Skin epidermis (tissue), 12 donors: ENCODE results near the gene NRXN2.
A peak's percentile ranks its signal among the peaks of the same experiment; 100 is the strongest.

Experiments
- H3K27ac ChIP-seq, 21 experiments: fragments of 200-600 bp; sonication (generic) in 11 of 21; one replicate each; pipeline ENCODE4 v1.5.0; 2020; ENCODE audit warnings: mild to moderate bottlenecking in 3 of 21, inconsistent platforms in 2 of 21, moderate library complexity in 2 of 21
- H3K4me3 ChIP-seq, 7 experiments: fragments of 200-600 bp; sonication (generic) in 2 of 7; one replicate each; pipeline ENCODE4 v1.5.0; 2020; ENCODE audit warnings: inconsistent platforms in 2 of 7, mild to moderate bottlenecking in 2 of 7, moderate library complexity in 1 of 7

The NRXN2 gene

DNA sequence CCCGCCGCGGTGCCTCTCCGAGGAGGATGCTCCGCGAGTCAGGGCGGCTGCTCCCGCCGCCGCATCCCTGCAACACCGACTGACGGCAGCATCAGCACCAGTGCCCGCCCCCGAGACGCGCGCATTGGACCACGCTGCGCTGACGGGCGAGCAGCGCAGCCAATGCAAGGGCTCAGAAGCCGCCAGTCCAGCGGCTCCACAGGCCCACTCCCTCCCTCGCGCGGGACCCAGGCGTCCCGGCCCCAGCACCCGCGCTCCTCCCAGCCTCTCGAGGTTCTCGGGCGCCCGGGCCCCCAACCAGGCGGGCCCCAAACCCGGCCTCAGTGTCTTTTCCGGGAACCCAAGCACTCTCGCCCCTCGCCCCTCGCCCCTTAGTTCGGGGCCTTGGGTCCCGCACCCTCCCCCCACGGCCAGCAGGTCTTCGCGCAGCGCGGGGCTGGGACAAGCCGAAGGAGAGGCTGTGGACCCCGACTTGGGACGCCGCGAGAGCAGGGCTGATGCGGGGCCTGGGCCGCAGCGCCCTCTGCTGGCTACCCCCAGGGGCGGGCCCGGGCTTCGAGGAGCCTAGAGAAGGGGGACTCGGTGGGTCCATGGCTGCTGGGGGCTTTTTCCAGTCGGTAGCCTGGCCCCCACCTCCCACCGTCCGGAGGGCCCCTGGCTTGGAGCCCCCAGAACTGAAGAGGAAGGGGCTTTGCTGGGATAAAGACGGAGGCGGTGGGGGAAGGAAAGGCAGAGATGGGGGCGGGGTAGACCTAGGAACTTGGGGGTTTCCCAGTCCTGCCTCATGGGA, at the start of gene NRXN2:
NRXN2 (minus strand) TSS at position 81 of the 790 bp plus-strand sequence. CDS start 9,498 bp downstream, outside the sequence.
- peak within 1 kb of the TSS in 15 of 21 experiments; percentile 15 to 88 (median 60) for H3K27ac ChIP-seq

DNA sequence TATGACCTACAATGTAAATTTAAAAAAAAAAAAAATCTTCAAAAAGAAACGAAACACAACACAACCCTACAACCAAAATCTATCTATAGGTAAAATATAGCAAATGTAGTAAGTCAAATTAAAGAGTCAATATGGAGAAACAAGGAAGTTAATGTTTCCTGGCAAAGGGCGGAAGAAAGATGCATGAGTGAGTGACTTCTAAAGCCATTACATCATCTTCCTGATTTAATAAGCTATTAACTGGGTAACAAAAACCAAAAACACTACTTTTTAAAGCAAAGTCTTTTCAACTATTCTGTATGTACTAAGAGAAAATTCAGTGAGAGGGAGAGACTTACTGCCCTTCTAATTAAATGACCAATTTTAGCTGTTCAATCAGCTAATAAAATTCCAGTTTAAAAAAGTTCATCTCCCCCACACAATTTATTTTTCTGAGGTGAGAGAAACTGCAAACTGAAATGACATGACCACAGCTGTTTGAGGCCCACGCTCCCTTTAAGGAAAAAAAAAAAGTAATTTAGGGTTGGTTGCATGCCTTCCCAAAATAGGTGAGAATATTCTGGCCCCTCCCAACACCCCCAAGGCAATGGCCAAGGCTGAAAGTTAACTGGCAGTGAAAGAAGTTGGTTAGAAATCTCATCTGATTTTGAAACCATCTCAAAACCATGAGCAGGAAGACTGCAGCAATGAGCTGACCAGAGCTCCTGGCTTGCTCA, 49.5 kb upstream of the NRXN2 start:
- peak overlapping the region in 5 of 21 experiments; percentile 5 to 73 (median 20) for H3K27ac ChIP-seq
- H3K4me3 ChIP-seq = no peak overlapping the region

More for the DNA sequence above, at the start of gene NRXN2:
- peak within 1 kb of the TSS; percentile 43 to 64 (median 56) for H3K4me3 ChIP-seq

DNA sequence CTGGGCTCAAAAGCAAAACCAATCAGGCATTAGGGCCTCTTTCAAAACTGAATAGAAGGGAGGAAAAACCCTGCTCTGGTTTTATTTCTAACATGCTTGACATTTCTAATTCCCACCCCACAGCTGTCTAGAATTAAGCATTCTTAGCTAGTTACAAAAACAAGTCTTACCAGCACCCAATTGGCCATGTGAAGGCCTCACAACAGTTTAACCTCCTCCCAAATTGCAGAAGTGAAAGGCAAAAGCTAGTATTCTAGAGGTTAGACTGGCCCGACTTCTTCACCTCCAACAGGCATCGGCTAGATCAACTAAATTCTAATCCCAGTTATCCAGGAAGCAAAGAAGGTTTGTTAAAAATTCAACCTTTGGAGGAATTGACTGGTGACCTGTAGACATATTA, 48.9 kb upstream of the NRXN2 start:
- Histone ChIP-seq H3K27ac (peak overlapping the region in 4 of 21 experiments; percentile 10 to 43 (median 26)), H3K4me3 (no peak overlapping the region)

DNA sequence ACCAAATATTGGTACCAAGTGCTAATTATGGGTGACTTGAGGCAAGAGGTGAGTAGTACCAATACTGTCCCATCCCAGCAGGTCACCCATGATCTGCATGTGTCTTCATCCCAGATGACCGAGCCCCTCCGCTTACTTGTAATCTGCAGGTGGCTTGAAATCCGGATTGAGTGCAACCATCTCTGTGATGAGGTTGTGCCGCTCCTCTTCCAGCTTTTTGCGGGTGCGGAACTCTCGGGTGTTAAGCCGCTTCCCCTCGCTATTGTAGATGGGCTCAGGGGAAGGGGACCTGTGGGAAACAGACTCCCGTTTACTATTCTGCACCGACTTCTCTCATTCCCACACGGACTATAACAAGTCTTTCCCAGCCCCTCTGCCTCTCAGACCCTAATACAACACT, 47.1 kb upstream of the NRXN2 start:
- Histone ChIP-seq H3K27ac (no peak overlapping the region), H3K4me3 (no peak overlapping the region)

DNA sequence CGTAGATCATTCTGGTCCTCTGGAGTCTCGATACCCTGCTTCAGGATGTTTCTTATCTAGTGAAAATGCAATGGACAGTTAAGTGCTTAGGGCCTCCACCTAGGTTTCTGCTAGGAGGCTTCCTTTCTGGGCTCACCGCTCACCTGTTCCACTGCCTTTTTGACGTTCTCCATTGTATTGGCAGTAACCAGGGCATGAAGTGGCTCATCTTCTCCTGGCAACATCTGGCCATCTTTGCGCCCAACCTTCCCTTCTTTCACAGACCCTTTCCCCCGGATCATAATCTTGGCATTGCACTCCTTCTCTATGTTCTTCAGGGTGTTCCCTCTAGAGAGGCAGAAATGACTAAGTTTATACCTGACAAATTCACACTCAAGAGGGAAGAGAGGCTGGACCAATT, 46.3 kb upstream of the NRXN2 start:
- H3K4me3 ChIP-seq = no peak overlapping the region
- no peak overlapping the region for H3K27ac ChIP-seq

DNA sequence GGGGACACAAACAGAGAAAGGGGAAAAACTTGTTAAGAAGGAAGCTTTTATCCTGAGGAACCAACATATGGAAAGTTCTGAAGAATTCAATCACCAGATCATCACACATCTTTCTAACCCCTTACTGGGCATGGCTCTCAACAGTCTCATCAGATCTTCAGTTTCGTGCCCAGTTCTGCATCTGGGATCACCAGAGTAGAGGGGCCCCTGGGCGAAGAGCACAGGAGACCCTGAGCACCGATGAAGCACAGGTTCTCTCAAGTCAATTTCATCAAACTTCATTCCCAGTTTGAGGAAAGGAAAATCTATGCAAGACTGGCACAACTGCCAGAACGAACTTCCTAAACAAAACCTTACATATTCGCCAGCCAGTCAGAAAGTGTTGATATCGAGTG, 45.3 kb upstream of the NRXN2 start:
- H3K27ac ChIP-seq = peak overlapping the region in 1 of 21 experiments; percentile 38
- H3K4me3 ChIP-seq = no peak overlapping the region

DNA sequence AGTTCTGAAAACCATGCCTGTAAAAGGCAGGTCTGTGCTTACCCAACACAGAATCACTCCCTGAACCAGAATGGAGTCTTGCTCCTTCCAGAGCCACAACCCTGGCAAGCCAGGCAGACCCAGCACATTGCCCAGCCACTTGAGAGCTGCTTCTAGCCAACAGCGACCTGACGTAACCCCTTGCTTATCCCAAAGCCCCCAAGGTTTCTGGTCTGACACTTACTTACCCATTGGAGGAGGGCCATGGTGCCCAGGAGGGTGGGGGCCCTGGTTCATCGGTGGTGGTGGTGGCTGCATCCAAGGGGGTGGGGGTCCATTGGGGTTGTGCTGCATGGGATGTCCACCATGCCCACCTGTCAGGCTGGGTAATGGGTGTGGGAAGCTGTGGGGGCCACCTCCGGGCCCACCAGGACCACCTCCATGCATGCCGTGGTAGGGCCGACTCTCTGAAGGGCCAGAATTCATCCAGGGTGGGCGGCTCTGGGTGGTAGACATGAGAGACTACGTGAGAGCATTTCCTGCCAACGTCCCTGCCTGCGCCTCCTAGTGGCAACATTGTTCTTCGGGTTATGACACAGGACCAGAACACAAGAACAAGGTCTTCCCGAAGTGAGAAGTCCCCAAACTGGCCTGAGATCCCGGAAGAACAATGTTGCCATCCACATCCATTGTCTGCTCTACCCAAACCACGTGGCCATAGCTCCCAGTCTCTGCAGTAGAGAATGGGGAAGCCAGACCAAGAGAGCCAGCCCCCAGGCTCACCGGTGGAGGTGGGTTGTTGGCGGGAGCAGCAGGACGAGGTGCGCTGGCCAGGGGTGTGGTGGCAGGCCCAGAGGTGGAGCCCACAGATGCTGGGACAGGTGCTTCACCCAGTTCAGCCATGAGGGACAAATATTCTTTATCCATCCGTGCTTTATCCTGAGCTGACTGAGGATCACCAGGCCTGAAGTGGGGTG, 44.6 kb upstream of the NRXN2 start:
- Histone ChIP-seq H3K27ac (peak overlapping the region in 4 of 21 experiments; percentile 6 to 62 (median 50)), H3K4me3 (no peak overlapping the region)

DNA sequence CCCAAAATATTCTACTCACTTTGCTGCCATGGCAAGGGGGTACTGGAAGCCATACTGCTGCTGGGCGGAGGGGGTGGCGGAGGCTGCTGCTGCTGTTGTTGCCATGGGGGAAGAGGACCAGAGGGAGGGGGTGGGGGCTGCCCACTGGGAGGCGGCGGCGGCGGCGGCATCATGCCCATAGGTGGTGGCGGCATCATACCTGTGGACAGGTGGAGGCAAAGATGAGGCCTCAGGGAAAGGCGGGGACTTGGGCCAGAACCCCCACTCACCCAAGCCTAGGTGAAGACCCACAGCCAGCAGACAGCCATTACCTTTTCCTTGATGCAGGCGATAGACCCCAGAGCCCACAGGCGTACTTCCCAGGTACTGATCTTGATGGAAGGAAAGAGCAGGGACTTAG, 43.9 kb upstream of the NRXN2 start:
- H3K4me3 ChIP-seq = no peak overlapping the region
- H3K27ac ChIP-seq = peak overlapping the region in 3 of 21 experiments; percentile 6 to 62 (median 62)

DNA sequence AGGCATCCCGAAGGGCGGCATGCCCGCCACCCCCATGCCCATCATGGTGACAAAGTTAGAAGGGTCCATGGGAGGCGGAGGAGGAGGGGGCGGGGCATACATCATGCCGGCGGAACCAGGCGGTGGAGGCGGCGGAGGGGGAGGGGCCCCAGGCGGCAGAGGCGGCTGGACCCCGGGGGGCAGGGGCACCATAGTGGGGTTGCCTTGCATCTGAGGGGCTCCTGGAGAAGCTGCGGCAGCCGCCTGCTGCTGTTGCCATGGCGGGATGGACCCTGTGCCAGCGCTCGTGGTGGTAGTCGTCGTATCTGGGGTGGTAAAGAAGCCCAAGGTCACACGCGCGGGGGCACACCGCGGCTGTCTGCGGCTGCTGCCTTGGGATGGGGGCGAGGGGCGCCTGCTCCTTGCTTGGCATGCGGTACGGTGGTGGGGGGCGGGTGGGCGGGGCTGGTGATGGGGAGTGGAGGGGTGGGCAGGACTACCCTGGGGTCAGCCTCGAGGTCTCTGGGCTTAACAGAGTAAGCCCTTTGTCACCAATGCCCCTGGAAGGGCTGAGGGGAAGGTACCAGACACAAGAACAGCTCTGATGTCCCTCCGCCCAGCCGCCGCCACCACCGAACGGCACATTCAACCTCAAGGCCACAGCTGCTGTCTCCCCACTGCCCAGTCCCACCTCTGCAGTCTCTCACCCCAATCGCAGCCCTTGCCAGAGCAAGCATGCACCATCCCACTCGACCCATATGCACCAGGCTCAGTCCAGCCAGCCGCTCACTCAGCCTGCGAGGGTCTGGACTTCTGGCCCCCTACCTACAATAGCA, 43.1 kb upstream of the NRXN2 start:
- Histone ChIP-seq H3K4me3 (no peak overlapping the region), H3K27ac (no peak overlapping the region)

DNA sequence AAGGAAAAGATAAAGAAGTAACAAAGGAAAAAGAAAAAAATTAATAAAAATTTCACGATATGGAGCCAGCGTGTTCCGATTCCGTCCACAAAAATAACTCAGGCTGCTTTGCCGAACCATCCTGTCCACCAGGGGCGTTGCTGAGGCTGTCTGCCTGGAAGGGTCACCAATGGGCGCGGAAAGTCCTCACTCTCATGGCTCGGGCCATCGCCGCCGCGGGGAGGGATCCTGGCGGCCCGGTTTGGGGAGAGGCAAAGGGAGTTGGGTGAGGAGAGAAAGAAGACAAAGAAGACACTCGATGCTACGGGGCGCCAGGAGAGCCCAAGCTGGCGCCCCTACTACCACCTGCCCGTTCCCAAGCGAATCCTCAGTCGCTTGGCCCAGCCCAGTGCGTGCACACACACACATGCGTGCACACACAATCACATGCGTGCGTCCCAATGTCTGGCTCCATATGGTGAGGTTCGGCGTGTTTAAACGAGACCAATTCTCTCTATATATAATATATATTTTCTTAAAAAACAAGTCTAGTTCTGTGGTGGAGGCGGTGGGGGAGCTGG, 42.4 kb upstream of the NRXN2 start:
- Histone ChIP-seq H3K27ac (peak overlapping the region in 1 of 21 experiments; percentile 60), H3K4me3 (no peak overlapping the region)

DNA sequence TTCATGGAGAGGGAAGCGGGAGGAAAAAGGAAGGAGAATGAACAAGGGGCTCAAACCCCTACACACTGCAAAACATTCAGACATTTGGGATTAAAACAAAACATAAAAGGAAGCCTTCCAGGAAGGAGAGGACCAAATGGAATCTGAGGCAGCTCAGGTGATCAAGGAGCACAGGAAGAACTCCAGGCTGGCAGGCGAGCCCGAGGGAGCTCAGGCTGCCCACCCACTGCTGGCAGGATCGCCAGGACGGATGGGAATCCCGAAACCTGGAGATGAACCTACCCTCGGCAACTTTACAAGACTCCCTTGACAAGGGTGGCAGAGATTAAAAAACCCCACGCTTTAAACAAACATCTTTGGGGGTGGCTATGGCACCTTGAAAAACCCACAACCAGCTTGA, 41.8 kb upstream of the NRXN2 start:
- Histone ChIP-seq H3K27ac (peak overlapping the region in 7 of 21 experiments; percentile 2 to 75 (median 54)), H3K4me3 (no peak overlapping the region)

DNA sequence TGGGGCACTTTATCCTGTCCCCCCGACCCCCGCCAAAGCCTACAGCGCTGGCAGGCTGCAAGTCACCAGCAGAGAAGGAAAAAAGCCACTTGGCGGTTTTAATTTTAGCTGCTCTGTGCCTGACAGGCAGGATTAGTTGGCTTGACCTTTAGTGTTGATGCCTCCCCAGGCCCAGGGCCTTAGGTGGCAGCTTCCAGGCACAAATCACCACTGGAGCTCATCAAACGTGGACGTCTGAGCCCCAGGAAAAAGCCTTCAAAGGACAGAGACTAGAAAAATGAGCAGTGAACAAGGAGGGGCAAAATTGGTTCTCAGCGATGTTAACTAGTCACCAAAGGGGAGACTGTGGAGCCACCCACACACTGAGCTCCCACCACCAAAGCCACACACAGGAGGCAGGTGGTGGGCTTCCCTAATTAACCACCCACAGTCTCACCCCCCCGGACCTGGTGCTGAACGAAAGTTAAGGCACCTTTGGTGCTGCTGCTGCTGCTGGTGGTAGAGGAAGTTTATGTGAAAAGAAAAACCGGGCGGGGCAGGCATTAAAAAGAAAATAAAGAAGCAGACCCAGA, 41.1 kb upstream of the NRXN2 start:
- H3K27ac ChIP-seq = peak overlapping the region in 14 of 21 experiments; percentile 2 to 75 (median 57)
- H3K4me3 ChIP-seq = no peak overlapping the region

DNA sequence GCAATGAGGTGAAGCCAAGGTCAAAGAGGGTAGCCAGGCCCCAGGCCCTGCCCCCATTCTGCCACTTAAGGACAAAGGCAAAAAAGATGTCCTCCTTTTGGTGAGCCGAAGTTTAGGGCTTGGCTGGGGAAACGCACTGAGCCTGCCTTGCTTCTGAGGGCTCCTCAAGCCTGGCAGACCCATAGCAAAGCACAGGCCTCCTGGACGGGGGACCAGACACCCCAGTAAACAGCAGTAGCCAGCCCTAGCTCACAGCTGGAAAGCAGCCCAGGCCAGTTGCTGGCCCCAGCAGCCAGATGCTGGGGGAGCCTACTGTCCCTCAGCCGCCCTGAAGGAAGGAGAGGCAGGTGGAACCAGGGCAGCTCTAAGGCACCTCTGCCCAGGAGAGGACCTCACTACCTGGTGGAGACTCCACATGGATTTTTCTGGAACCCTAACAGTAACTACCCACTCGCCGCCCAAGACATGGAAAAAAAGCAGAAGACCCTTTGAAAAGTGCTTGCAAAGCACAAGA, 40.6 kb upstream of the NRXN2 start:
- peak overlapping the region in 16 of 21 experiments; percentile 1 to 75 (median 46) for H3K27ac ChIP-seq
- H3K4me3 ChIP-seq = no peak overlapping the region

DNA sequence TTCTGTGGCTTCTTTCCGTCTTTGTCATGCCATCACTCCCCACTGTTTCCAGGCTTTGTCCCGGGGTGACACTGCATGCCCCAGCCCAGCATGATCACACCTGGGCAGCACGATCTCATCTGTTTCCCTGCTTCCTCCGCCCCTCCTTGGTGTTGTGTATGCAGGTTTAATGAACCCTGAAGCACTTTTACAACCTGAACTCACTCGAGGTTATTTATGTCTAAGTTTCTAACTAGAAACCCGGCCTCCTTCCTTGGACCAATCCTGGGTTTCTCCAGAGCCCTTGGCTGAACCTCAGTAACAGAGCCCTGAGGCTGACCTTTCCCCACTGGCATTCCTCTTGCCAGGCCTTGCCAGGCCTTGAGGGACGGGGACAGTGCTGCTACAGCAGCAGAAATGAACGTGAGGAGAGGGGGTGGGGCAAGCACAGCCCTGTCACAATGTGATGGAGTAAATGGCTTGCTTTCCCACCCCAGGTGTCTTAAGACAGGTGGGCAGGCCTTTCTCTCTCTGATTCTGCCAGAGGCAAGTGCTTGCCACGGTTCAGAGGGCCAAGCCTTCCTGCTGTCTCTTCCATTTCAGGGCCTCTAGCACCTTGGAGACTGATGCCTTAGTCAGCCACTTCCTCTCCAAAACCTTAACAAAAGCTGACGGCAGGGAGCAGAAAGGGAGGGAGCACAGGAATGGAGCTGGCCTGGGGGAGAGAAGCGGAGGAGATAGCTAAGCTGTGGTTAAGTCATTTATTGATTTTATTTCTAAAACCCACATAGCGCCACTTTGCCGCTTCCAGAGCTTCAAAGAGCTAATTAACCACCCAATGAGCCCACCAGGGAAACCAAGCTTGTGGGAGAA, 39.9 kb upstream of the NRXN2 start:
- H3K27ac ChIP-seq = peak overlapping the region in 16 of 21 experiments; percentile 1 to 75 (median 46)
- H3K4me3 ChIP-seq = no peak overlapping the region

DNA sequence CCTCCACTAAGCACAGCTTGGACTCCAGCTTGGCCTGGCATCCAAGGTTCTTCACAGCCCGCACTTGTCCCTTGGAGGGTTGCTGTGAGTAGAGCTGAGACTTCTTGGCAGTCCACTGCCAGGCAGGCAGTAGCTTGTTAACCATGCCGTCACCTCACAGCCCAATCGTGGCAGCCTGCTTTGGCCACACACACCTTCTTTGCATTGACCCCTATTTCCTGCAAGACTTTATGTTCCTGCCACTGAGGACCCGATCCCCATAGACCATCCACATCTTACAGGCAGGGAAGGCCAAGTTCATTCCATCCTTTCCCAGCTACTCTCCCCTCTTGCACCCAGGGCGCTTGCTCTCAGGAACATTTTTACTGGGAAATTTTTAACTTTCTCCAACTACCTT, 39.3 kb upstream of the NRXN2 start:
- H3K4me3 ChIP-seq = no peak overlapping the region
- H3K27ac ChIP-seq = peak overlapping the region in 6 of 21 experiments; percentile 2 to 75 (median 59)

DNA sequence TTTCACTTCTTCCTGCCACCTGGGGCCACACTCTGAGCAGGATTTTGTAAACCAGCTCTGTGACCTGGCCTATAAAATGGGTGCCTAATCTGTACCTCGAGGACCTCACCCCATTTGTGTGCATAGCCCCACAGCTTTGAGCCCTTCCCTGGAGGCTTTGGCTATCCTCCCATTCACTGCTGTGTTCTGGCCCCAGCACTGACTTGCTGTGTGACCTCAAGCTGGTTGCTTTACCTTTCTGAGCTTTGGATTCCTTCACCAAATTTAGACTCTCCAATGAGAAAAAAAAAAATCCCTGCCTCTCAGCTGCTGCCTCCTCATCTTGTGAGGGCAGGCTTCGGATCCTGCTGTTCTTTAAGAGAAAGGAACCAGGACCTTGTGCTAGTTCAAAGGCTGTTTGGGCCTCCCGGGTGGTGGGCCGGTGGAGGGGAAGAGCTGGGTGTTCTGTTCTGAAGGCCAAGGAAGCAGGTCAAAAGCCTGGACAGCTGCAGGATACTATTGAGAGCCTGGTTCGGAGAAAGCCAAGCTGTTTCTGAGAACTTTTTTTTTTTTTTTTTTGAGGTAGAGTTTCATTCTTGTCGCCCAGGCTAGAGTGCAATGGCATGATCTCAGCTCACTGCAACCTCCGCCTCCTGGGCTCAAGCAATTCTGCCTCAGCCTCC, 37.9 kb upstream of the NRXN2 start:
- Histone ChIP-seq H3K27ac (peak overlapping the region in 3 of 21 experiments; percentile 47 to 75 (median 49)), H3K4me3 (no peak overlapping the region)
